BJ (cell line): ENCODE results near the gene PRDM16. TPM values are rescaled to one million over a fixed set of nuclear protein-coding genes. Genes with fewer than 3 reads are reported as not detected.

Source experiments
- CTCF ChIA-PET: fragments of 350-600 bp; formaldehyde crosslinking; extraction: SDS; loops from one replicate; lab custom pipeline; 2021; ENCODE audit warnings: antibody characterized with exemption, inconsistent platforms; lab: Yijun Ruan, JAX
- POLR2A ChIA-PET: fragments of 300-600 bp; sonication (Branson Sonifier 250); formaldehyde crosslinking; extraction: SDS; loops from one replicate; lab custom pipeline; 2021; ENCODE audit warnings: antibody characterized with exemption; lab: Charles Lee
- DNase-seq: peaks from one replicate; pipeline ENCODE4 v3.0.0-alpha.2; 2011; ENCODE audit warnings: low read depth
- H3K27me3 ChIP-seq: 2 replicates; pipeline ENCODE4 v1.6.0; 2011; ENCODE audit warnings: low read length; ENCODE audit not compliant: control insufficient read depth, insufficient read depth
- H3K36me3 ChIP-seq: 2 replicates; pipeline ENCODE4 v1.5.1; 2011; ENCODE audit warnings: low read length; ENCODE audit not compliant: control insufficient read depth, insufficient read depth
- H3K4me3 ChIP-seq: 2 replicates; pipeline ENCODE4 v1.5.1; 2011; ENCODE audit warnings: low read depth, mild to moderate bottlenecking, control low read depth, low read length
- CTCF ChIP-seq: IDR thresholded peaks from 2 replicates; pipeline ENCODE4 v1.5.1; 2011; ENCODE audit warnings: low read depth, mild to moderate bottlenecking, control low read depth, inconsistent platforms, low read length, moderate library complexity; ENCODE audit not compliant: insufficient read depth
- polyA plus RNA-seq: library from polyadenylated mRNA; depleted of rRNA; stranded (reverse); fragments of >200 nt; gene quantifications from 2 replicates; pipeline ENCODE4 v1.2.3, GENCODE V29; 2011

Gene PRDM16
- polyA plus RNA-seq, 1 experiment, result 0.02 TPM

- Histone ChIP-seq H3K4me3 (no peak overlapping the region), H3K36me3 (no peaks in the 10 kb centered on the region), H3K27me3 (peaks cover 1% of the 10 kb centered on the region)
- ChIA-PET POLR2A (no interaction called here), CTCF (interaction anchor here (0.6 kb wide), 1 partner anchor 95 kb away, joined by 3 read pairs; no protein-coding TSS in a partner anchor)
- no peak for DNase-seq
- TF ChIP-seq CTCF, result no peak
Measured at GRCh38 chr1:3404301-3404700, 335.3 kb downstream of the PRDM16 start.

- ChIA-PET CTCF (no interaction called here), POLR2A (no interaction called here)
- no peaks in the 10 kb centered on the region for H3K36me3 ChIP-seq
- TF ChIP-seq CTCF, result no peak
- DNase-seq, result no peak
- no peak overlapping the region for H3K4me3 ChIP-seq
- H3K27me3 ChIP-seq, result peaks cover 1% of the 10 kb centered on the region; the same call in 1 of the 2 replicates
Measured at GRCh38 chr1:3404801-3405200, 335.8 kb downstream of the PRDM16 start.

GRCh38 chr1:3405491-3405890, 336.5 kb downstream of the PRDM16 start:
- no peak for DNase-seq
- Histone ChIP-seq H3K36me3 (no peaks in the 10 kb centered on the region), H3K4me3 (no peak overlapping the region), H3K27me3 (peaks cover 1% of the 10 kb centered on the region; the same call in 1 of the 2 replicates)
- TF ChIP-seq CTCF, result no peak
- ChIA-PET POLR2A (no interaction called here), CTCF (no interaction called here)

- H3K4me3 ChIP-seq, result no peak overlapping the region
- CTCF ChIA-PET, result no interaction called here
- no peak for DNase-seq
- POLR2A ChIA-PET, result no interaction called here
- no peaks in the 10 kb centered on the region for H3K36me3 ChIP-seq
- no peak for TF ChIP-seq CTCF
- H3K27me3 ChIP-seq, result peaks cover 1% of the 10 kb centered on the region; the same call in 1 of the 2 replicates
Measured at GRCh38 chr1:3405974-3406867, 337.2 kb downstream of the PRDM16 start.

GRCh38 chr1:3407021-3407420, 338.0 kb downstream of the PRDM16 start:
- no peak overlapping the region for H3K4me3 ChIP-seq
- no peaks in the 10 kb centered on the region for H3K36me3 ChIP-seq
- DNase-seq, result no peak
- H3K27me3 ChIP-seq, result peaks cover 1% of the 10 kb centered on the region; the same call in 1 of the 2 replicates
- ChIA-PET CTCF (no interaction called here), POLR2A (no interaction called here)
- TF ChIP-seq CTCF, result no peak
